Epithelial cell of proximal tubule (primary cell): Measurements from ENCODE around the gene RGL3. TPM values are rescaled to one million over a fixed set of nuclear protein-coding genes. Genes with fewer than 3 reads are reported as not detected.

Source experiments
- DNase-seq: peaks from one replicate; pipeline ENCODE4 v3.0.0-alpha.2; 2011; ENCODE audit warnings: low read depth
- H3K4me3 ChIP-seq: 2 replicates; pipeline ENCODE4 v1.5.1; 2011; ENCODE audit warnings: low read depth, mild to moderate bottlenecking, low read length
- CTCF ChIP-seq: conservative IDR thresholded peaks from 2 replicates; pipeline ENCODE4 v1.5.1; 2012; ENCODE audit warnings: low read depth, mild to moderate bottlenecking, low read length
- total RNA-seq: library from RNA; depleted of rRNA; stranded (reverse); fragments of >200 nt; gene quantifications from 2 replicates; pipeline ENCODE4 v1.2.3, GENCODE V29; 2015

The RGL3 gene
- total RNA-seq, 1 donor from 2014 or later = 19.0 TPM

GRCh38 chr19:11399667-11400066, 19.4 kb downstream of the RGL3 start:
- no peak overlapping the region for H3K4me3 ChIP-seq
- TF ChIP-seq CTCF = no peak
- no peak for DNase-seq

- no peak for DNase-seq
- H3K4me3 ChIP-seq = no peak overlapping the region
- no peak for TF ChIP-seq CTCF
Measured at GRCh38 chr19:11397089-11397610, 22.0 kb downstream of the RGL3 start.

- DNase-seq = no peak
- no peak overlapping the region for H3K4me3 ChIP-seq
- TF ChIP-seq CTCF = no peak
Measured at GRCh38 chr19:11390933-11391680, 28.0 kb downstream of the RGL3 start.

GRCh38 chr19:11390359-11390758, 28.8 kb downstream of the RGL3 start:
- TF ChIP-seq CTCF = no peak
- DNase-seq = no peak
- no peak overlapping the region for H3K4me3 ChIP-seq

GRCh38 chr19:11387162-11388034, 31.7 kb downstream of the RGL3 start:
- no peak for DNase-seq
- no peak for TF ChIP-seq CTCF

GRCh38 chr19:11384778-11385129, 34.4 kb downstream of the RGL3 start:
- no peak for DNase-seq
- H3K4me3 ChIP-seq = no peak overlapping the region
- TF ChIP-seq CTCF = no peak

More at GRCh38 chr19:11387162-11388034, 31.7 kb downstream of the RGL3 start:
- no peak overlapping the region for H3K4me3 ChIP-seq
